GM12864 (cell line): ENCODE data around the gene BUD23.

Source experiments
- DNase-seq: peaks from one replicate; pipeline ENCODE4 v3.0.0-alpha.2; 2011; ENCODE audit warnings: low read depth
- H3K4me3 ChIP-seq: 2 replicates; pipeline ENCODE4 v1.5.1; 2011; ENCODE audit warnings: mild to moderate bottlenecking, low read depth, low read length, control low read depth
- TF ChIP-seq, protein P1 (sequence below): IDR thresholded peaks from 2 replicates; pipeline ENCODE4 v1.5.1; 2011; ENCODE audit warnings: low read depth, mild to moderate bottlenecking, moderate library complexity, low read length, control low read depth, inconsistent platforms; ENCODE audit errors: missing control alignments

The BUD23 gene

DNA sequence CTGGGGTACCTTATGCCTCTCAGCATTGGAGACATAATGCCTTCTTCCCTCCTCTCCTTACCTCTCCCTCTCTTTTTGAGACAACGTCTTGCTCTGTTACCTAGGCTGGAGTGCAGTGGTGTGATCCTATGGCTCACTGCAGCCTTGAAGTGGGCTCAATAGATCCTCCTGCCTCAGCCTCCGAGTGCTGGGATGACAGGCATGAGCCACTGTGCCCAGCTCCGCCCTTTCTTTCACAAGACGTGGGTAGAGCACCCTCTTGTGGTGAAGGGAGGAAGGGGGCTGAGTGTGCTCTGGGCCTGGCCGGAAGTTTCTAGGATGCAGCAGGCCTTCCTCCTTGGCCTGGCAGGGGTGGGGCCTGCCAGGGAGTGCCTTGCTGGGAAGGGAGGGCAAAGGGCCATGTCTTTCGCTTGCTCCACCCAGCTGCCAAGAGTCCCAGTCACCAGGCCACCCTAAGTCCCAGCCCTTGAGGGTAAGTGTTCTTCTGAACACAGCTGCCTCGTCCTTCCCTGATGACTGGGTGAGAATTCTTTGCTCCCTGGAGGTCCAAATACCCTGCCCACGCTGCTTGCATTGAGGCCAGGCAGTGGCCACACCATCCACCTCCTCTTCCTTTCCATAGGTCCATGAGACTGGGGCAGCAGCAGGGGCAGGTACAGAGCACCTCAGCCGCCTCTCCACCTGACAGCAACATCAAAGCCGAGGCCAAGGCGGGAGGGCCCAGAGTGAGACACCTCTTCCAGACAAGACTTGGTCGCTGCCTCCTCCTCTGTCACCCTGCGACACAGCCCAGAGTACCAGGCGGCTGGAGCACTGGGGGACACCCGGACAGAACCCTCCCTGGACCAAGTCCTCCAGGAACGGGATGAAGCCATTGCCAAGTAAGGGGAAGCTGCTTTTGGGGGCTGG is 51.5 kb downstream of the BUD23 start:
- no peak overlapping the region for H3K4me3 ChIP-seq
- peak; percentile 67 for DNase-seq
- TF ChIP-seq, protein P1, sequence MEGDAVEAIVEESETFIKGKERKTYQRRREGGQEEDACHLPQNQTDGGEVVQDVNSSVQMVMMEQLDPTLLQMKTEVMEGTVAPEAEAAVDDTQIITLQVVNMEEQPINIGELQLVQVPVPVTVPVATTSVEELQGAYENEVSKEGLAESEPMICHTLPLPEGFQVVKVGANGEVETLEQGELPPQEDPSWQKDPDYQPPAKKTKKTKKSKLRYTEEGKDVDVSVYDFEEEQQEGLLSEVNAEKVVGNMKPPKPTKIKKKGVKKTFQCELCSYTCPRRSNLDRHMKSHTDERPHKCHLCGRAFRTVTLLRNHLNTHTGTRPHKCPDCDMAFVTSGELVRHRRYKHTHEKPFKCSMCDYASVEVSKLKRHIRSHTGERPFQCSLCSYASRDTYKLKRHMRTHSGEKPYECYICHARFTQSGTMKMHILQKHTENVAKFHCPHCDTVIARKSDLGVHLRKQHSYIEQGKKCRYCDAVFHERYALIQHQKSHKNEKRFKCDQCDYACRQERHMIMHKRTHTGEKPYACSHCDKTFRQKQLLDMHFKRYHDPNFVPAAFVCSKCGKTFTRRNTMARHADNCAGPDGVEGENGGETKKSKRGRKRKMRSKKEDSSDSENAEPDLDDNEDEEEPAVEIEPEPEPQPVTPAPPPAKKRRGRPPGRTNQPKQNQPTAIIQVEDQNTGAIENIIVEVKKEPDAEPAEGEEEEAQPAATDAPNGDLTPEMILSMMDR, result peak; percentile 94

DNA sequence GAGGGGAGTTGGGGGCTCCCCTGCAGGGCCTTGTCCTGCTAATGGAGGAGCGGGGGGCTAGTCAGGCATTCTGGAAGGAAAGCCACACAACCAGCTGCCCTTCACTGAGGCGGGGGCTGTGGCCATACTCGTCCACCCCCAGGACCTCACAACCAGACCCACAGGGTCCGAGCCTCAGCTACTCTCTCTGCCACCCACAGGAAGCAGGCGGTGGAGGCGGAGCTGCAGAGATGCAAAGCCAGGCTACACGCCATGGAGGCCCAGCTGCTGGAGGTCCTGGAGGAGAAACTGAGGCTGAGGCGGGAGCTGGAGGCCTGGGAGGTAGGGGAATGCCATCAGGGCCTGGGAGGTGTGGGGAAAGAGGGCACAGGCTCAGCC is 52.1 kb downstream of the BUD23 start:
- no peak overlapping the region for H3K4me3 ChIP-seq
- TF ChIP-seq, protein P1, result no peak
- DNase-seq, result no peak

DNA sequence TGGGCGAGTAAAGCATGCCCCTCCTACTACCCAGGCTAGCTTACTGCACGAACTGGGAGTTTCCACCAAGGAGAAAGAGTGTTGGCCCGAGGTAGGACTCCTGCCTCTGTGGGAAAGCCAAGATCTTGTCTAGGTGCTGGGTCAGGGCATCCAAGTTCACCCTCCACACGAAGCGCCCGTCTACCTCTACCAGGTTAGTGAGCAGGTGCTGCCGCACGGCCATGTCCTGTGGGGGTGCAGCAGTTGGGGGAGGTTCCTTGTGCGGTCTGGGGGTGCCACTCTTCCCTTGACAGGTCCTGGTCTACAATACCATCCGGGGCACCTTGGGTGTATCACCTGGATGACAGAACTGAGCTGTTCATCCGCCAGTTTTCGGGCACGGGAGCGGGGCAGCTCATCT is 53.5 kb downstream of the BUD23 start:
- no peak overlapping the region for H3K4me3 ChIP-seq
- no peak for DNase-seq
- TF ChIP-seq, protein P1, result no peak

DNA sequence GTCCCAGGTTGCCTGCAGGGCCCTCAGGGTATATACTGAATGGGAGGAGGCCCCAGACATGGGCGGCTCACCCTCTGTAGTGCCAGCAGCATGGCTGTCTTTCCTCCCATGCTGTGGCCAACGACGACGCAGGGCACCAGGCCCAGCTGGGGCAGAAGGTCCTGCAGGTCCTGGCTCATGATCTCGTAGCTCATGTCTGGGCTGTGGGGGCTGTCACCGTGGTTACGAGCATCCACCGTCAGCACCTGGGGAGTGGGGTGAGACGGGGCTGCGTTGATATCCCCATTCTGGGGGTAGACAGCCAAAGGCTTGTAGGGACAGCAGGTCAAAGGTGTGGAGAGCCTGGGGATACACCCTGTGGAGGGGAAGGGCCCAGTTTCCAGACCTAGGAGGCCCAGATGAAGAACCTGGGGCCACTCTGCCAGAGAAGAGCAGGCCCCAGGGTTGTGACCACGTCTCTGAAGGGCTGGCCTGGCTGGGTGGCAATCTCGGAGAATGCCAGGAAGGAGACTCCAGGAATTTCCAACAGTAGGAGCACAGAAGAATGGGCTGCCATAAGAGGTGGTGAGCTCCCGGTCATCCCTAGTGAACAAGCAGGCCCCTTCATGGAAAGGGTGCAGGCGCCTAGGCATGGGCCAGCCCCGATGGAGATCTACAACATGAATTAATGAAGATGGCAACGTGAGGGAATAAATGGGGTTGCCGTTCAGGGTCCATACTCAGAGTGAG is 54.3 kb downstream of the BUD23 start:
- H3K4me3 ChIP-seq, result peak overlapping the region; percentile 93
- TF ChIP-seq, protein P1, result no peak
- no peak for DNase-seq

DNA sequence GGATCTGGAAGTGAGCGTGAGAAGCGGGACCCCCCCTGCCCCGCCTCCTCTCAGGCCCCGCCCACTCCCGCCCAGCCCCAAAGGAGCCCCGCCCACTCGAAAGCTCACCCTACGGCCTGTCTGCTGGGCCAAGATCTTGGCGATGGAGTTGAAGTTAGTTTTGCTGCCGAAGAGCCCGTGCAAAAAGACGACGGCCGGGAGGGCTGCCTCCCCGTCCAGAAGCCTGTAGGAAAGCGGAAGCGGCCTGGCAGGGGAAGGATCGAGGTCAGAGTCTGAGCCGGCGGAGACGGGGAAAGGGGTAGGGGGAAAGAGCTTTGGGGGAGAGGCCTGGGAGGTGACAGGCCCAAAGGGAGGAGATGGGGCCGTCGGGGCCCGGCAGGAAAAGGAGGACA is 54.8 kb downstream of the BUD23 start:
- H3K4me3 ChIP-seq, result peak overlapping the region; percentile 93
- DNase-seq, result no peak
- TF ChIP-seq, protein P1, result no peak

DNA sequence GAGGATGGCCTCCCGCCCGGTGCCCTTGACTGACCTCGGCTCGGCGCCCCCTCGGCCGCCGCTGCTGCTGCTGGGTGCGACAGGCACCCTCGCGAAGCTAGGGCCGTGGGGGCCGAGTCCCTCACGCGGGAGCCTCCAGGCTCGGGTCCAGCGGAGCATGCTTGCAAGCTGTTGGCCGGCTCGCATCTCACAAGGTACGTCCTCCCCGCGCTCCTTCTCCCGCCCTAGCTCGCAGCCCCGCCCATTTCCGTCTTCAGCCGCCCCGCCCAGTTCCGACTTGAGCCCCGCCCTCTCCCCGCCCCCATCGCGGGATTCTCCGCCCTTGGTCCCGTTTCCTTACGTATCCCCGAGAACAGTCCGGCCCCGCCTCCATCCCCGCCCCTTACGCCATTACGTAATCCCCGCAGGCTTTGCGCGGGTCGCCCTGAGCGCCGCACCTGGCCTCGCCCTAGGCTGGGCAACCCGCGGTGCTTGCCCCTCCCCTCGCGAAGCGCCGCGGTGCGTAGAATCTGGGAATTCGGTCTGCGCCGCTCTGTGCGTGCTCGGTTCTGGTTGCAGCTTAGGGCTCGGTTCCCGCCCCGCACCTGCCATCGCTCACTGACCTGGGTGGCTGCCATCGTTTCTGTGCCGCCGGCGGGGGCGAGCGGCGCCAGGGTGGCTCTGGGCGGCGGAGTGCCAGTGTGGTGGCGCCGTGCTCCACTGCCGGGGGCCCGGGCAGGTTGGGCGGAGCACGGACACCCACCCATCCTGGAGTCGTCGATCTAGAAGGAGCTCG is 55.4 kb downstream of the BUD23 start, which contains the start of gene ABHD11:
TSS of gene ABHD11 (minus strand) at position 191 of the 775 bp plus-strand sequence. CDS start at position 159, 32 bp downstream.
- TF ChIP-seq, protein P1, result no peak
- DNase-seq, result peak; percentile 87
- H3K4me3 ChIP-seq, result peak within 1 kb of the TSS; percentile 93
